BLaER1 (cell line): ENCODE data around the gene PRRC2B.

Experiments used
- H3K27ac ChIP-seq: shearing (Covaris generic); formaldehyde crosslinking; 2 replicates; pipeline ENCODE4 v1.8.1; 2022
- H3K27me3 ChIP-seq: shearing (Covaris generic); formaldehyde crosslinking; 2 replicates; pipeline ENCODE4 v1.8.1; 2022
- H3K36me3 ChIP-seq: shearing (Covaris generic); formaldehyde crosslinking; 2 replicates; pipeline ENCODE4 v1.8.1; 2022
- H3K4me1 ChIP-seq: shearing (Covaris generic); formaldehyde crosslinking; 2 replicates; pipeline ENCODE4 v1.8.1; 2022
- H3K4me2 ChIP-seq: shearing (Covaris generic); formaldehyde crosslinking; 2 replicates; pipeline ENCODE4 v1.8.1; 2022
- H3K4me3 ChIP-seq: shearing (Covaris generic); formaldehyde crosslinking; 2 replicates; pipeline ENCODE4 v1.8.1; 2022
- H3K9ac ChIP-seq: shearing (Covaris generic); formaldehyde crosslinking; 2 replicates; pipeline ENCODE4 v1.8.1; 2022
- H3K9me3 ChIP-seq: shearing (Covaris generic); formaldehyde crosslinking; 2 replicates; pipeline ENCODE4 v1.8.1; 2022
- H4K20me1 ChIP-seq: shearing (Covaris generic); formaldehyde crosslinking; 2 replicates; pipeline ENCODE4 v1.8.1; 2022
- Cebpa-rat ChIP-seq: shearing (Covaris generic); IDR thresholded peaks from 2 replicates; pipeline ENCODE4 v1.8.1; 2022

The PRRC2B gene

DNA sequence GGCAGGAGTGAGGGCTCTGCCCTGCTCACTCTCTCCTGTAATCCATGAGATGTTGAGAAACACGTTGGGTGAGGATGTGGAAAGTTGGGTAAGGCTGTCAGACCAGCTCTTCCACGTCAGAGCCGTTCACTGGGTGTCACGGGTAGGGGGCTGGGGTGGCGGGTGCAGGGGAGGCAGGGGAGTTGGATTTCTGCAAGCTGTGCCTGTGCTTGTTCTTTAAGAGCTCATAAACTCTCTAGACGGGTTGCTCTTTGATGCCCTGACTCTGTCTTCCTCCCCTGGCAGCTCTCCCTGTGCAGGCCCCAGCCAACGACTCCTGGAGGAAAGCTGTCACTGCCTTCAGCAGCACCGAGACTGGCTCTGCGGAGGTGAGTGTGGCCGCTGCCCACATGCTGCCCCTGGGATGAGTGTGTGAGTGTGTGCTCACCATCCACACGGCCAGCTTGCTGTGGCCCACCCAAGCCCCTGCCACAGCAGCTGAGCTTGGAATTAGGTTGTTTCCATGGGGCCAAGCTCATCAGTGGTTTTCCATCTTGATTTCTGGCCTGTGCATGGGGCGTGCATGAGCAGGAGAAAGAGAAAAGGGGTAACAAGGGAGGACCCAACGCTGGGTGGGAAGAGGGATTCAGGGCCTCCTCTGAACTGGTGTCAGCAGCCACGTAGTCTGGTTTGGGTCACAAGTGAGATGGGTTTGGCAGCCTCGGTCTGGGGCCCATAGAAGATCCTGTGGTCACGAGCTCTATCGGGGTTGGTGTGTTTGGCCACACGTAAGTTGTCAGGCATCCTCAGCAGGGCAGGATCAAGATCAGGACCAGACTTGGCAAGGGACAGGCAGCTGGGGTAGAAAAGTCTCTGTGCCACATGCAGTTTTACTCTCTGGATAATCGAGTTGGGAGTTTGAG lies 87.8 kb downstream of the PRRC2B start:
- H3K4me2 ChIP-seq, result no peak overlapping the region
- H3K9me3 ChIP-seq, result no peaks in the 10 kb centered on the region

GRCh38 chr9:131482343-131483006 lies 88.6 kb downstream of the PRRC2B start:
- Histone ChIP-seq H3K4me1 (peaks cover 43% of the 10 kb centered on the region), H3K9me3 (no peaks in the 10 kb centered on the region), H3K27me3 (no peaks in the 10 kb centered on the region), H3K36me3 (peaks cover 100% of the 10 kb centered on the region), H3K4me3 (no peak overlapping the region), H4K20me1 (peaks cover 100% of the 10 kb centered on the region), H3K27ac (no peak overlapping the region), H3K4me2 (no peak overlapping the region), H3K9ac (no peak overlapping the region)
- TF ChIP-seq Cebpa-rat, result no peak

More for the DNA sequence above, 87.8 kb downstream of the PRRC2B start:
- peaks cover 100% of the 10 kb centered on the region for H3K36me3 ChIP-seq
- H4K20me1 ChIP-seq, result peaks cover 100% of the 10 kb centered on the region
- TF ChIP-seq Cebpa-rat, result no peak
- no peaks in the 10 kb centered on the region for H3K27me3 ChIP-seq
- no peak overlapping the region for H3K9ac ChIP-seq
- H3K4me1 ChIP-seq, result peaks cover 35% of the 10 kb centered on the region
- no peak overlapping the region for H3K27ac ChIP-seq
- no peak overlapping the region for H3K4me3 ChIP-seq

- H3K4me1 ChIP-seq, result peaks cover 49% of the 10 kb centered on the region
- H3K9ac ChIP-seq, result no peak overlapping the region
- H3K27me3 ChIP-seq, result no peaks in the 10 kb centered on the region
- no peak overlapping the region for H3K4me2 ChIP-seq
- no peaks in the 10 kb centered on the region for H3K9me3 ChIP-seq
- no peak for TF ChIP-seq Cebpa-rat
- no peak overlapping the region for H3K4me3 ChIP-seq
- H4K20me1 ChIP-seq, result peaks cover 100% of the 10 kb centered on the region
- H3K27ac ChIP-seq, result no peak overlapping the region
- peaks cover 100% of the 10 kb centered on the region for H3K36me3 ChIP-seq
Observed at GRCh38 chr9:131483319-131484050, 89.6 kb downstream of the PRRC2B start.

- H3K9me3 ChIP-seq, result no peaks in the 10 kb centered on the region
- H3K9ac ChIP-seq, result no peak overlapping the region
- H3K4me1 ChIP-seq, result peaks cover 49% of the 10 kb centered on the region
- H3K36me3 ChIP-seq, result peaks cover 100% of the 10 kb centered on the region
- H3K4me3 ChIP-seq, result no peak overlapping the region
- TF ChIP-seq Cebpa-rat, result no peak
- H3K27me3 ChIP-seq, result no peaks in the 10 kb centered on the region
- H3K4me2 ChIP-seq, result no peak overlapping the region
- peaks cover 100% of the 10 kb centered on the region for H4K20me1 ChIP-seq
- H3K27ac ChIP-seq, result no peak overlapping the region
Observed at GRCh38 chr9:131484051-131484445, 90.2 kb downstream of the PRRC2B start.

DNA sequence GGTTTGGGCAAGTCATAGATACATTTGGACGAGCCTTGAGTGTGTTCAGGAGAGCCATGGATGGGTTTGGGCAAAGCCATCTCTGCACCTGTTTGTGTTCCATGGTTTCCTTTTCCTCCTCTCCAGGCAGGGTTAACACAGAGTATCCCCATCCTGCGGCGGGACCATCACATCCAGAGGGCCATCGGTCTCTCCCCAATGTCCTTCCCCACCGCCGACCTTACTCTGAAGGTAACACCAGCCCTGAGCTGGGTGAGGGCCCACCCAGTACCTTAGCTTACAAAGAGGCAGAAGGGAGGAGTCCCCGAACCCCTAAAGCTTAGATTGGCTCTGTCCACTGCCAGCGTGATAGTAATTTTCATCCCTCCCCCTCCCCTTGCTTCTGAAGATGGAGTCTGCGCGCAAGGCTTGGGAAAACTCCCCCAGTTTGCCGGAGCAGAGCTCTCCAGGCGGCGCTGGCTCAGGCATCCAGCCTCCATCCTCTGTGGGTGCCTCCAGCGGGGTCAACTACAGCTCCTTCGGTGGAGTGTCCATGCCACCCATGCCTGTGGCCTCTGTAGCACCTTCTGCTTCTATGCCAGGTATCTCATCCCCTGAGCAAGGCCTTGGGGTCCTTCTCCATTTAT lies 90.8 kb downstream of the PRRC2B start:
- peaks cover 100% of the 10 kb centered on the region for H3K36me3 ChIP-seq
- H4K20me1 ChIP-seq, result peaks cover 100% of the 10 kb centered on the region
- peak overlapping the region; percentile 67; the same call in 1 of the 2 replicates for H3K4me2 ChIP-seq
- no peak overlapping the region for H3K4me3 ChIP-seq
- no peaks in the 10 kb centered on the region for H3K27me3 ChIP-seq
- H3K4me1 ChIP-seq, result peaks cover 49% of the 10 kb centered on the region
- TF ChIP-seq Cebpa-rat, result no peak
- no peaks in the 10 kb centered on the region for H3K9me3 ChIP-seq
- no peak overlapping the region for H3K27ac ChIP-seq
- peak overlapping the region; percentile 60; the same call in 1 of the 2 replicates for H3K9ac ChIP-seq

GRCh38 chr9:131485206-131485605 lies 91.3 kb downstream of the PRRC2B start:
- Histone ChIP-seq H3K36me3 (peaks cover 100% of the 10 kb centered on the region), H3K4me3 (no peak overlapping the region), H3K27ac (0 out of 2 replicates have a peak overlapping the region, but pooled peaks have one; percentile 13), H4K20me1 (peaks cover 100% of the 10 kb centered on the region), H3K27me3 (no peaks in the 10 kb centered on the region), H3K4me1 (peaks cover 49% of the 10 kb centered on the region), H3K4me2 (peak overlapping the region; percentile 67), H3K9me3 (no peaks in the 10 kb centered on the region), H3K9ac (peak overlapping the region; percentile 60; the same call in 1 of the 2 replicates)
- TF ChIP-seq Cebpa-rat, result no peak

DNA sequence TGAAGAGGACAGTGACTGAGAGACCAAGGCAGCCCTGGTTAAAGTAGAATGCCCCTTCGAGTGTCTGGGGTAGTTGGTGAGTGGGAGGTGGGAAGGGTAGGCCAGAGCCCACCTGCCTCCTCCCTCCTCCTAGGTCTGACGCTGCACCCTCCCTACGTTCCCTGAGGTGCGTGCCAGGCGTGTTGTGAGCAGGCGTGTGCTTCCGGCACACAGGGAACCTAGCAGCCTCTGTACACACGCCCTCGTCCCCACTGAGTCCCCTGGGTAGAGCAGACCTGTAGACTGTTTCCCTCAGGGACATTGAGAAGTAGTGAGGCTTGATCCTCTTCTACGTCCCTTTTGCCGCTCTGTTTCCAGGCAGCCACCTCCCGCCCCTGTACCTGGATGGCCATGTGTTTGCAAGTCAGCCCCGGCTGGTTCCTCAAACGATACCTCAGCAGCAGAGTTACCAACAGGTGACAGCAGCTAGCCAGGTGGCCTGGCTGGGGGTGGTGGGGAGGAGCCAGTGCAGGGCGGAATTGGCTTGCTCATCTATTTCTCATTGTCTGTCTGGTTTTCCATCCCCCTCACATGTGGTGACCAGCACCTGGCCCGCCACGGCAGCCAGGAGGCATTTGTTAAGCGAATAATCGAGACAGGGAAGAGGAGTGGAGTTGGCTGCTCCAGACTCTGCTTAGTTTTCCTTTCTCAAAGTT lies 92.0 kb downstream of the PRRC2B start:
- Histone ChIP-seq H4K20me1 (peaks cover 100% of the 10 kb centered on the region), H3K9ac (peak overlapping the region; percentile 60), H3K4me3 (no peak overlapping the region), H3K4me1 (peaks cover 49% of the 10 kb centered on the region), H3K4me2 (peak overlapping the region; percentile 67), H3K27ac (peak overlapping the region; percentile 13; the same call in 1 of the 2 replicates), H3K27me3 (no peaks in the 10 kb centered on the region), H3K9me3 (no peaks in the 10 kb centered on the region), H3K36me3 (peaks cover 100% of the 10 kb centered on the region)
- no peak for TF ChIP-seq Cebpa-rat

DNA sequence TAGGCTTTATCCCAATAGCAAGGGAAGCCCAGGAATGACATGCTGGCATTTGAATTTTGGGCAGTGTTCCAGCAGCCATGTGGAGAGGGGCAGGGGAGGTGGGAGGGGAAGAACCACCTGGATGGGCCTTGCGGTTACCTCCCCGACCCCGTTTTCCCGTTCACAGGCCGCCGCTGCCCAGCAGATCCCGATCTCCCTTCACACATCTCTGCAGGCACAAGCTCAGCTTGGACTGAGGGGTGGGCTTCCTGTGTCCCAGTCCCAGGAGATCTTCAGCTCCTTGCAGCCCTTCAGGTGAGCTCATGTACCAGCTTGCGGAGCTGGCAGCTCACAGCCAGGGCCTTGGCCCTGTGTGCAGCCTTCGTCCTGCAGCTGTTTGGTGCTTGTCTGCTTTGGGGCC lies 93.1 kb downstream of the PRRC2B start:
- Histone ChIP-seq H4K20me1 (peaks cover 100% of the 10 kb centered on the region), H3K36me3 (peaks cover 100% of the 10 kb centered on the region), H3K9me3 (no peaks in the 10 kb centered on the region), H3K4me3 (no peak overlapping the region), H3K27ac (no peak overlapping the region), H3K4me1 (peaks cover 49% of the 10 kb centered on the region), H3K27me3 (no peaks in the 10 kb centered on the region), H3K9ac (0 out of 2 replicates have a peak overlapping the region, but pooled peaks have one; percentile 19), H3K4me2 (peak overlapping the region; percentile 67)
- TF ChIP-seq Cebpa-rat, result no peak
